Cerebellar nuclear complex (tissue), 1 donor: ENCODE data around the gene PLCH1.

Source experiments
- DNase-seq, 2 experiments: peaks; one replicate each; lab custom pipeline; 2025; lab: John Stamatoyannopoulos, UW

The PLCH1 gene

GRCh38 chr3:155688481-155688880, 56.4 kb downstream of the PLCH1 start:
- no peak for DNase-seq

DNA sequence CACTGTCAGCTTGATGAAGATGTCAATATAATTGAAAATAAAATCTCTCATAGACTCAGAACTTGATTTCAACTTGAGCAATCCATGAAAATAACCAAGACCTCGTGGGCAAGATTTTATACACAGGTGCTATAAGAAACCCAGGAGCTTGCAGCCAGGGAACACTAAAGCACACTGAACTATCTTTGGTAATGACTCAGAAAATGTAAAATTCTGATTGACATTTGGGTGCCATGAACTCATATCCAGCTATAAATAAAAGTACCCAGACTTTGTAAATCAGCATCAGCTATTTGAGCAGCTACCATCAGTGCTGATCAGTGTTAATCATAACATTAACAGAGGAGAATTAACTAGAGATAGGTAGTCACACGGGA, 61.5 kb downstream of the PLCH1 start:
- DNase-seq = no peak

- no peak for DNase-seq
Observed at GRCh38 chr3:155682426-155683343, 62.2 kb downstream of the PLCH1 start.

GRCh38 chr3:155676252-155676981, 68.5 kb downstream of the PLCH1 start:
- DNase-seq = no peak

DNA sequence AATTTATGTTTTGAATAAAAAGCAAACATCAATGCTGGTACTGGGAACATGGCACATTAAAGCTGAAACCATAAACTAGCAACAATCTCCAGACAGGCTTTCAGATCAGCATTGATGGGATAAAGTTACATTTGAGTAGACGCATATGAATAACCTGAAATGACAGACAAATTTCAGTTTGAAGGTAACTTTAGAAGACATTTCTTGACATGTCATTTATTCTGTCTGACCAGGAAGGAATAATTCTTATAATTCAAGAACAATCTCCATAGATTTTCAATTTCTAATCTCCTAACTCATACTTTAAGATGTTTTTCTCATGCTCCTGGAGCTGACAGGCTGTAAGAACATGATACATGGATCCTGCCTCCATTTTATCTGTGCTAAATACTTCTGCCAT, 69.8 kb downstream of the PLCH1 start:
- DNase-seq = no peak

DNA sequence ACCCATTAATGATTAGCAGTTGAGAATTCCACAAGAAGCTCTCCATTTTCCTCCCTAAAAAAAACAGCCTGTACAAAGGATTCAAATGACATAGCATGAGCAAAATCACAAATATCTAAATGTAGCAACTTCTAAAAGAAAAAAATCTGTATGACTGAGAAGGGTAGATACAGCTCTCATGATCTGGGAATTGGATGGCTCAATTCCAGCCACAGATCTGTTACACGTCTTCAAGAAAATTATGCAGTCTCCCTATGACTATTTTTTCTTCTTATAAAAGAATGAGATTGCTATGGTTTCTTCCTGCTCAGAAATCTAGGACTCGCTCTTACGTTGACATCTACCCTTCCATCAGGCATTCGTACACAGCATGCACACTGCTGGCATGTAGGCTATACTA, 71.5 kb downstream of the PLCH1 start:
- no peak for DNase-seq

DNA sequence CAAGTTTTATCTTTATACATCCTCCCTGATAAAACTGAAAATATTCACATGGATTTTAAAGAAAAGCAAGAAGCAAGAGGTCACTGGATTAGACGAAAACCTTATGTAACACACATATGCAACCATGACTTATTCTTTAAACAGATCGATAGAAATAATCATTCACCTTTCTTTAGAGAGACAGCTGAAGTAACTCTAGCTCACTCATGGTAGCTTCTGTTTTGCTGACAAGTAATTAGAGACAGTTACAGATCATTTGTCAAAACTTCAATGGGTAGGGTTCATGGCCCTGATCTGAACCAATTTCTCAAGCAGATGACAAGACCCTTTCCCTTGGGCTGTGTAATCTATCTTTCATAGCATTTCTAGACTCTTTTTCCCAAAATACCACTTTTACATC, 74.5 kb downstream of the PLCH1 start:
- DNase-seq = no peak

DNA sequence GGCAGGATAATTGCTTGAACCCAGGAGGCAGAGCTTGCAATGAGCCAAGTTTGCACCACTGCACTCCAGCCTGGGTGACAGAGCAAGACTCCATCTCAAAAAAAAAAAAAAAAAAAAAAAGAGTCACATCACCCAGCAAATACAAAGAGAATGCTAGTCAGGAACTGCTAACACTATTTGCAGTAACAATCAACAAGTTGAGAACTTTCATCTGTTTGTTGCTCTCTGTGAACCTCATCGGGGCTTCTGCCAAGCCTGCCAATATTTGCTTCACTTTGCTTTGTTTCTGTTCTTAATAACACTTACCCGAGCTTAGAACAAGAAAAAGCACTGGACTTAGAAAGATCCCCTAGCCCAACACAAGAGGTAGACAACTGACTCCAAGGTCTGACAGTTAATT, 76.9 kb downstream of the PLCH1 start:
- DNase-seq = no peak

- DNase-seq = no peak
Observed at GRCh38 chr3:155664925-155665695, 79.8 kb downstream of the PLCH1 start.

DNA sequence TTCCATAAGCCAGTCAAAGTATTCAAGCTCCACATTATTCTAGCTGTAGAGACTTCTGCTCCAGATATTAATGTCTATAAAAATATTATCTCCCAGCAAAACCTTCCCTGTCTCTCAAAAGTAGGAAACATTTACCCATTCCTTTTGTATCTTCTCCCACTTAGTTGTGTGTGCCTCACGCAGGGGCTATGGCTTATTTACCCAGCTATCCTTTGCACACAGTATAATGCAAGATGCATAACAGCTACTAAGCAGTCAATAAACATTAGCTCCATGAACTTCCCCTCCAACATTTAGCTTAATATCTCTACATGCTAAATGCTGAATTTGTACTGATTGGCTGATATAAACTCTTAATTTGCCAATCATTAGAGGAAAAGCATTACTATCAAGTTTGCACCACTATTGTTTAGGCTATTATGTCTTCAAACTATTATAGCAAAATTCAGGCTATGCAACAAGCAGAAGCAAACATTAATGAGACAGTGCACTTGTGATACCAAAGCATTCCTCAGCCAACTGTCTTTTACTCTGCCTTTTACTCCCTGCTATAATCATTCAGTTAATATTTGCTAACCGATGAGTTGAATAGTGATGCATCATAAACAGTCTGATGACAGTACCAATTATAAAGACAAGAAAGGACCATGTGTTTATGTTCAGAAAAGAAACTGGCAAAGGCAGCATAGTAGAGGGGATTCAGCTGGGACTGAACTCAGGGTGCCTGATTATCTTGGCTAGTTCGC, 81.2 kb downstream of the PLCH1 start:
- no peak for DNase-seq

- DNase-seq = no peak
Observed at GRCh38 chr3:155661760-155662159, 83.1 kb downstream of the PLCH1 start.

- no peak for DNase-seq
Observed at GRCh38 chr3:155661042-155661441, 83.8 kb downstream of the PLCH1 start.

DNA sequence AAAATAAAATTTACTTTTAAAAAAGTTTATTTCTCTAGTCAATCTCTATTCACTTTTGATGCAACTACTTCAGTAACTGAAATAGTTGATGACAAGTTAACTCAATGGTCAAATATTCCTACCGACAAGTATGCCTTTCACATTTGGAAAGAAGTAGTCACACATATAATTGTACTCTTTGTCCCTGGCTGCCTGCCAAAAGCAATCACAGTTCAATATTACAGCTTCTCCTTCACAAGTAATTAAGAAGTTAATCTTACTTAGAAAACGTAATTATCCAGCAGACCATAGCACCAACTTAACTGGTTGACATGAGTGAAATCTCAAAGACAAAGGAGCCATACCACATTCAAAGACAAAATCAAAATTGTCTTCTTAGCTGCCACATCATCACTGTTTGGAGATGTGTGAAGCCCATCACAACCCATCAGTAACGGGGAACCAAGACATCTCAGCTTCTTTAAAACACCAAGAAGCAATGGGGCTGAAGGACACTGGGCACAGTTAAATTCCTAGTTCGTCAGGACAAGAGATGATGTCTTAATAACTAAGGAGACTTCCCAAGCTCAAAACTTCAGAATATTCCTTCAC, 86.1 kb downstream of the PLCH1 start:
- DNase-seq = no peak

DNA sequence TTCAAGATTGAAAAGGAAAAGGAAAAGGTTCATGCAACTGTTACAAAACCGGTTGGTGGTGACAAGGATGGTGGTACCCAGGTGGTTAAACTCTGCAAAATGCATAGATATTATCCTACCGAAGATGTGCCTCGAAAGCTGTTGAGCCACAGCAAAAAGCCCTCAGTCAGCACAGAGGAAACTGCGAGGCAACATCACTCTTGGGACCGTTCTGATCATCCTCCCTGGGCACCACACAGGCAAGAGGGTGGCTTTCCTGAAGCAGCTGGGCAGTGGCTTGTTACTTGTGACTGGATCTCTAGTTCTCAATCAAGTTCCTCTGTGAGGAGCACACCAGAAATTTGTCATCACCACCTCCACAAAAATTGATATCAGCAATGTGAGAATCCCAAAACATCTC, 86.9 kb downstream of the PLCH1 start:
- no peak for DNase-seq

DNA sequence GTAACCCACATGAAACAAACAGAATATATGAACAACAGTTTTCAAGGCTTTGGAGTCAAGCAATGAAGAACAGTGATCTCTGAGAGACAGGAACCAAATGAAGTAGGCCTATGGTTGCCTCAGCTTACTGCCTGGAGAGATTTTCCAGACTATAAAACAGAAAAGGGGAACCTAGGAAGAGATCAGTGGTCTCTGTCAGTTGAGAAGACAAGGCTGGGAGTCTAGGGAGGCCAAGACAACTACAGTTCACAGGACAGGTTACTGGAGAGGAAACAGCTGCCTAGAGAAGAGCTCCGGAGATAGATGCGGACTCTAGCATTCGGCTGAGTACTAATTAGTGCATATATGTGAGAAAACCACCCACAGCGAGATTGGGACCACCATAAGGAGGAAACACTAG, 87.7 kb downstream of the PLCH1 start:
- no peak for DNase-seq

DNA sequence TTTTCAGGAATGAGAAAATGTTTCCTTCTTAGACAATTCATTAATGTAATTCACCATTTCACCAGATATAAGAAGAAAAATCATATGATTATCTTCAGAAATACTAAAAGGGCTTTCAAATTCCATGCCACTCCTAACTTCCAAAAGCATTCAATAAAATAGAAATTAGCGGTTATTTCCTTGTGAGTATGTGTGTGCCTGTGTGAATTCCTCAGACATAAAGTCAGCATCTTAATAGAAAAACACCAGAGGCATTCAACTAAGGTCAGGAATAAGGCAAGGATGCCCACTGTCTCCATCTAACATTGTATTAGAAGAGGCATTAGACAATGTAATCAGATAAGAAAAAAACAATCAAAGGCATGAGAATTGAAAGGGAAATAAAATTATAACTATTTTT, 88.4 kb downstream of the PLCH1 start:
- DNase-seq = no peak

GRCh38 chr3:155651489-155652218, 93.2 kb downstream of the PLCH1 start:
- DNase-seq = no peak

DNA sequence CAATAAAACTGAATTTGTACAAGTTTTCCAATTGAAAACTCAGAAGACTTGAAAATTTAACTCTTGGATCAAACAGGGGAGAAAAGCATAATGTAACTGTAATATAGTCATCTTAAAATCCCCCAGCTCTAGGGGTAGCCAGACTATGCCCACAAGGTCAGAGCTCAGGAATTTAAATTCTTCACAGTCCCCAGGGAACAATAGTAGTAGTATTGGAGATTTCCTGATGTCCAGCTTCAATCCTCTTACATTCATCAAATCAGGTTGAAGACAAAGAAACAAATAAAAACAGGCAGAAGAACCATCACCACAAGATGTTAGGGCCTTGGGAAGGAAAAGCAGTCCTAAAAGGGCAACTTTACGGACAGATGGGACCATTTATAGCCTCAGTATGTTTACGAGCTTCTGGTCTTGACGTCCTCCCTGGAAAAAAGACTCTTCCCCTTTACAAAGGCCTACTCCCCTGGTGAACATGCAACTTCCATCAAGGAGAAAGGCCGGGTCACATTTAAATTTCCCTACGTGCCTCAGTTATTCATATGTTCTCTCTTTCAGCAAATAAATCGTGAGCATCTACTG, 96.8 kb downstream of the PLCH1 start:
- no peak for DNase-seq

GRCh38 chr3:155647206-155647605, 97.7 kb downstream of the PLCH1 start:
- DNase-seq = no peak

- no peak for DNase-seq
Observed at GRCh38 chr3:155646669-155647068, 98.2 kb downstream of the PLCH1 start.
